Colonic mucosa (tissue), 4 donors: ENCODE results near the gene TOR4A. TPM values are rescaled to one million over a fixed set of nuclear protein-coding genes. Genes with fewer than 3 reads are reported as not detected.

ENCODE experiments used
- DNase-seq: peaks from one replicate; pipeline ENCODE4 v3.0.0-alpha.2; 2020
- H3K27ac ChIP-seq: fragments of 200-600 bp; one replicate; pipeline ENCODE4 v1.8.0; 2021
- H3K27me3 ChIP-seq: fragments of 200-600 bp; one replicate; pipeline ENCODE4 v1.8.0; 2021
- H3K36me3 ChIP-seq: fragments of 200-600 bp; one replicate; pipeline ENCODE4 v1.8.0; 2021
- H3K4me1 ChIP-seq: fragments of 200-600 bp; one replicate; pipeline ENCODE4 v1.8.0; 2021; ENCODE audit warnings: mild to moderate bottlenecking
- H3K4me3 ChIP-seq: fragments of 200-600 bp; one replicate; pipeline ENCODE4 v1.8.0; 2021
- H3K9ac ChIP-seq, 2 donors: one replicate each; pipeline ENCODE4 v1.7.0; 2013; ENCODE audit warnings: control low read depth in 2 of 2, low read depth in 2 of 2, low read length in 2 of 2
- H3K9me3 ChIP-seq: fragments of 200-600 bp; one replicate; pipeline ENCODE4 v1.8.0; 2021
- intact Hi-C: fragments of 100-400 bp; cut with DNase I; formaldehyde crosslinking; loops from one replicate; pipeline ENCODE4 v1.14.1; 2022
- total RNA-seq, 2 donors: library from RNA; stranded (reverse); fragmentation: NEBNext Ultra II Directional in 1 of 2; extraction: Animal tissue kit (Norgen Biotek cat#: 25700) in 1 of 2; gene quantifications; one replicate each; pipeline ENCODE4 v1.2.1, GENCODE V29; 2021
- TF ChIP-seq, protein P1 (sequence below): fragments of 200-600 bp; IDR thresholded peaks from one replicate; pipeline ENCODE4 v1.8.0; 2022; ENCODE audit warnings: antibody characterized with exemption, mild to moderate bottlenecking
- donor health status: healthy.
- donor health status: DM: no; HTN: no; CAD: no.
- donor health status: DM: no; HTN: no; CAD: no.

TOR4A gene
- total RNA-seq, 2 donors from 2014 or later: 57.1 to 63.9 TPM

DNA sequence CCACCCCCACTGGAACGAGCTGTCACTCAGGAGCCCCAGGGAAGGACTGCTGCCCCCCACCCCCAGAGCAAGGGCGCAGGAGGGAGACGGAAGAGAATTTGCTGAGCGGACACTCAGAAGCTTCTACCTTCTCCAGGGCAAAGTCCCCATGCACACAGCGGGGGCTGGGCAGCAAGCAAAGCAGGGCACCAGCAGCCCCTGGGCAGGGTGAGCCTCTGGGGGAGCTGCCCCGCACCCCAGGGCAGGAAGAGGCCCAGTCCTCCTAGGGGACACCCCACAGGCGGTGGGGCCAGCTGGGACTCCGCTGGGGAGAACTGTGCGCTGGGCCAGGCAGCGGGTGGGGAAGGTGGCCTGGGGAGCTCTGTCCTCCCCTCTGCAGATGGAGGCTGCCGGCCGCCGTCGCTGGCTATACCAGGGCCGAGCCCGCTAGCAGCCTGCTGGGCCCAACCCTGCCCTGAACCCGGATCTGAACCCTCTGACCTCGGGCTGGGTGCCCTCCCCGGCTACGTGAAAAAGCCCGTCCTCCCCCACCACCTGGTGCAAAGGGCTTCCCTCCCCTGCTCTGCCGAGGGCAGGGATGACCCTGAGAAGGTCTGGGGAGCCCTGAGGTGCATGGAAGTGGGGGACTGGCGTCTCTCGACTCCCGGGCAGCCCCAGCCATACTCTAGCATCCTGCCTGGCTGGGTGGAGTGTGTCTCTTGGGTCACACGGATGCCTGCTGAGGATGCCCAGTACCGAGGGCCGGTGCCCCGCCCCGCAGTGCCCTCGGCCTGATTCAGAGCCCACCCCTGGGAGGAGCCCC lies 47.4 kb upstream of the TOR4A start:
- H3K4me1 ChIP-seq: peaks cover 18% of the 10 kb centered on the region
- no peak overlapping the region for H3K27ac ChIP-seq
- peak; percentile 39 for DNase-seq
- H3K27me3 ChIP-seq: peaks cover 44% of the 10 kb centered on the region
- intact Hi-C loops: loop anchor here (5.0 kb wide), 1 partner anchor 43 kb away; the partner anchor contains the start of genes ANAPC2 and SSNA1
- H3K4me3 ChIP-seq: no peak overlapping the region
- H3K9me3 ChIP-seq: no peaks in the 10 kb centered on the region
- H3K36me3 ChIP-seq: no peaks in the 10 kb centered on the region
- TF ChIP-seq, protein P1, sequence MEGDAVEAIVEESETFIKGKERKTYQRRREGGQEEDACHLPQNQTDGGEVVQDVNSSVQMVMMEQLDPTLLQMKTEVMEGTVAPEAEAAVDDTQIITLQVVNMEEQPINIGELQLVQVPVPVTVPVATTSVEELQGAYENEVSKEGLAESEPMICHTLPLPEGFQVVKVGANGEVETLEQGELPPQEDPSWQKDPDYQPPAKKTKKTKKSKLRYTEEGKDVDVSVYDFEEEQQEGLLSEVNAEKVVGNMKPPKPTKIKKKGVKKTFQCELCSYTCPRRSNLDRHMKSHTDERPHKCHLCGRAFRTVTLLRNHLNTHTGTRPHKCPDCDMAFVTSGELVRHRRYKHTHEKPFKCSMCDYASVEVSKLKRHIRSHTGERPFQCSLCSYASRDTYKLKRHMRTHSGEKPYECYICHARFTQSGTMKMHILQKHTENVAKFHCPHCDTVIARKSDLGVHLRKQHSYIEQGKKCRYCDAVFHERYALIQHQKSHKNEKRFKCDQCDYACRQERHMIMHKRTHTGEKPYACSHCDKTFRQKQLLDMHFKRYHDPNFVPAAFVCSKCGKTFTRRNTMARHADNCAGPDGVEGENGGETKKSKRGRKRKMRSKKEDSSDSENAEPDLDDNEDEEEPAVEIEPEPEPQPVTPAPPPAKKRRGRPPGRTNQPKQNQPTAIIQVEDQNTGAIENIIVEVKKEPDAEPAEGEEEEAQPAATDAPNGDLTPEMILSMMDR: no peak
- H3K9ac ChIP-seq: no peak overlapping the region

DNA sequence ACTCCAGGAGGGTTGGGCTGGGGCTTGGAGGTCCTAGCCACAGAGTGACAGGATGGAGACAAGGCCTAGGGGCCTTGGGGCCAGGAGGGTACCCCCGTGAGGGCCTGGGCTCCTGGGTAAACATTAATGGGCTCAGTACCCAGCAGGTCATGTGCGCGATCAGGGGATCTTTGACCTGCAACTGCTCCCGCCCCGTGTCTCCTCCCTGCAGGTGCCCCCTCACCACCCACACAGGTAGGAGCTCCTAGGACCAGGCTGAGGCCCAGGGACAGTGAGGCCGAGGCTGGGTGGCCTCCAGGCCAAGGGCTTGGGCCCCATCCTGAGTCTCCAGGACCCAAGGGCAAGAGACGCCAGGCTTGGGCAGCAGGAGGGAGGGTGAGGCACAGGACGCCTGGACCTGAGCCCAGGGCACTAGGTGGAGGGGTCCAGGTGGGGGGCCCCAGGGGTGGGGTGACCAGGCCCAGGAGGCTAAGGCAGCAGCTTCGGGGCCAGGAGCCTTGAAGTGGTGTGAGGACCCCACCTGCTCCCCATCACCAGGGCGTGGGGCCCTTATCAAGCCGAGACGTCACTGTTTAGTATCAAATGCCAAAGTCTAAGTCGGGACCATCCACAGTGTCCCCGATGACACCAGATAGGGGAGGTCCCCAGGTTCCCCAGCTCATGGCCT lies 46.7 kb upstream of the TOR4A start, which contains the start of gene SLC34A3:
TSS of gene SLC34A3 (plus strand) at position 197 of the 667 bp plus-strand sequence. CDS start 802 bp downstream, outside the sequence.
- intact Hi-C loops: no loop called here
- DNase-seq: no peak
- H3K4me3 ChIP-seq: no peak within 1 kb of the TSS
- H3K9me3 ChIP-seq: no peaks in the 10 kb centered on the region
- H3K27me3 ChIP-seq: peaks cover 44% of the 10 kb centered on the region
- TF ChIP-seq, protein P1: no peak
- H3K4me1 ChIP-seq: peaks cover 18% of the 10 kb centered on the region
- no peaks in the 10 kb centered on the region for H3K36me3 ChIP-seq
- H3K27ac ChIP-seq: no peak within 1 kb of the TSS
- H3K9ac ChIP-seq: no peak within 1 kb of the TSS

DNA sequence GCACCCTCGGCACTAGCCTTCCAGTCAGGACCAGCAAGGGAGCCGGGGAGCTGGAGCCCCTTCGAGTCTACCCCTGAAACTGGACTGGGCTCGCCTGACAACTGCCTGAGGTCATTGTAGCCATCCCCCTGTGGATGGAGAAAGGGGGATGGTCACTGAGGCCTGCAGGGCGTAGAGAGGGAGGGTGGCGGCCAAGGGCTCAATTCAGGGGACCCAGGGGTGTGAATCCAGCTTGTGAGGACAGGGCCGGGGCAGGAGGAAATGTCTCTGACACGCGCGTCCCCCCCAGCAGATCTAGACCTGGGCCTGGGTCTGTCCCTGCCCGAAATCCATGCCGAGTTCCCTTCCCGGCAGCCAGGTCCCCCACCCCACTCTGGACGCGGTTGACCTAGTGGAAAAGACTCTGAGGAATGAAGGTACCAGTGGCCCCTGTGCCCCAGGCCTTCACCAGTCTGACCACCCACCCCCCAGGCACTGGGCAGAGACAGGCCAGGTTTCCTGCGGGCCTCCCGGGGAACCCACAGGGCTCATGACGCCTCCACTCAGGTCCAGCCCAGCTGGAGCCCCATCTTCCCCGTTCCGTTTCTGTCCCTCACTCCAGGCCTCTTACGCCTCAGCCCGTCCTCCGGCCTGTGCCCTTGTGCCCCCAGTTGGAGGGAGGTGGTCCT lies 46.0 kb upstream of the TOR4A start:
- Histone ChIP-seq H3K4me3 (no peak overlapping the region), H3K36me3 (no peaks in the 10 kb centered on the region), H3K27me3 (peaks cover 44% of the 10 kb centered on the region), H3K9me3 (no peaks in the 10 kb centered on the region), H3K4me1 (peaks cover 23% of the 10 kb centered on the region), H3K9ac (no peak overlapping the region), H3K27ac (no peak overlapping the region)
- no peak for DNase-seq
- TF ChIP-seq, protein P1: no peak
- intact Hi-C loops: no loop called here

DNA sequence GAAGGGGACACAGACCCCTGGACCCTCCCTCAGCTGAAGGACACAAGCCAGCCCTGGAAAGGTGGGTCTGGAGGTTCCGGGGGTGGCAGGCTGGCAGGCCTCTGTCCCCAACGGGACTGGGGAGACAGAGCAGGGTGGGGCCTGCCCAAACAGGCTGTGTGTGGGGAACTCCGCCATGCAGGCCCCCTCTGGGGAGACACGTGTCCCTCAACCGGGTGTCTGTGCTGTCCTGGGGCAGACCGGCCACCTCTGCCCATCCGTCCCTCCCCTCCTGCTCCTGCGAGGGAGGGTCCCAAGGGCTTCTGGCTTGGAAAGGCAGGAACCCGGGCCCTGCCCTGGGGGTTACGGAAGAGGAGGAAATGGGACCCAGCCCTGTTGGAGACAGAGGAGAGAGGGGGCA lies 45.4 kb upstream of the TOR4A start:
- Histone ChIP-seq H3K4me3 (no peak overlapping the region), H3K9me3 (no peaks in the 10 kb centered on the region), H3K27me3 (peaks cover 44% of the 10 kb centered on the region), H3K27ac (no peak overlapping the region), H3K9ac (peak overlapping the region in 1 of 2 donors; percentile 39), H3K4me1 (peaks cover 23% of the 10 kb centered on the region), H3K36me3 (no peaks in the 10 kb centered on the region)
- no peak for DNase-seq
- TF ChIP-seq, protein P1: no peak
- intact Hi-C loops: no loop called here

DNA sequence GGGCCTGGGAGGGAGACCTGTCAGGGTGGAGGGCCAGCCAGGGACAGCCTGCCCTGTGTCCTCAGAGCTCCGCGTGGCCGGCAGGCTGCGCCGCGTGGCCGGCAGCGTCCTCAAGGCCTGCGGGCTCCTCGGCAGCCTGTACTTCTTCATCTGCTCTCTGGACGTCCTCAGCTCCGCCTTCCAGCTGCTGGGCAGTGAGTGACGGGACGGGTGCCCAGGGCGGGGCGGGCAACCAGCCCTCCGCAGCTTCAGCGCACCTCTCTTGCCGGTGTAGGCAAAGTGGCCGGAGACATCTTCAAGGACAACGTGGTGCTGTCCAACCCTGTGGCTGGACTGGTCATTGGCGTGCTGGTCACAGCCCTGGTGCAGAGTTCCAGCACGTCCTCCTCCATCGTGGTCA lies 45.0 kb upstream of the TOR4A start:
- Histone ChIP-seq H3K9ac (no peak overlapping the region), H3K36me3 (no peaks in the 10 kb centered on the region), H3K27me3 (peaks cover 44% of the 10 kb centered on the region), H3K27ac (no peak overlapping the region), H3K4me1 (peaks cover 23% of the 10 kb centered on the region), H3K9me3 (no peaks in the 10 kb centered on the region), H3K4me3 (no peak overlapping the region)
- TF ChIP-seq, protein P1: no peak
- intact Hi-C loops: no loop called here
- DNase-seq: no peak
